GM12874 (cell line): ENCODE data around the gene IGSF11.

Source experiments
- TF ChIP-seq, protein P1 (sequence below): IDR thresholded peaks from 2 replicates; pipeline ENCODE4 v1.5.1; 2011; ENCODE audit warnings: low read depth, mild to moderate bottlenecking, control low read depth, low read length, moderate library complexity; ENCODE audit not compliant: insufficient read depth

IGSF11 gene

DNA sequence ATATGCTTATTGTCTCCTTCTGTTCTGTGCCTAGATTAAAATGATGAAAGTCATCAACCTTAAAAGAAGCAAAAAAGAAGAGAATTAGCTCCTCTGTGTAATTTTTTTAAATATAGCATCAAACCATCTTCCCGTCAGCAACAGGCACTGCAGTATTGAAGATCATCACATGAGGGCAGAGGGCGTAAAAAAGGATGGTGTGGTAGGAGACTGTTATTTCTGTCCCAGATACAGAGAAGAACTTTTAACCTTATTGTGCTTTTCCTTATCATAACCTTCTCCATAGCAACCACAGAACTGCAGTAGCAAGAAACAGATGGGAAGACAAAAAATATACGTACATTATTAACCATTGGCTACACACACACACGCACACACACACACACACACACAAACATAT lies 88.8 kb downstream of the IGSF11 start:
- TF ChIP-seq, protein P1, sequence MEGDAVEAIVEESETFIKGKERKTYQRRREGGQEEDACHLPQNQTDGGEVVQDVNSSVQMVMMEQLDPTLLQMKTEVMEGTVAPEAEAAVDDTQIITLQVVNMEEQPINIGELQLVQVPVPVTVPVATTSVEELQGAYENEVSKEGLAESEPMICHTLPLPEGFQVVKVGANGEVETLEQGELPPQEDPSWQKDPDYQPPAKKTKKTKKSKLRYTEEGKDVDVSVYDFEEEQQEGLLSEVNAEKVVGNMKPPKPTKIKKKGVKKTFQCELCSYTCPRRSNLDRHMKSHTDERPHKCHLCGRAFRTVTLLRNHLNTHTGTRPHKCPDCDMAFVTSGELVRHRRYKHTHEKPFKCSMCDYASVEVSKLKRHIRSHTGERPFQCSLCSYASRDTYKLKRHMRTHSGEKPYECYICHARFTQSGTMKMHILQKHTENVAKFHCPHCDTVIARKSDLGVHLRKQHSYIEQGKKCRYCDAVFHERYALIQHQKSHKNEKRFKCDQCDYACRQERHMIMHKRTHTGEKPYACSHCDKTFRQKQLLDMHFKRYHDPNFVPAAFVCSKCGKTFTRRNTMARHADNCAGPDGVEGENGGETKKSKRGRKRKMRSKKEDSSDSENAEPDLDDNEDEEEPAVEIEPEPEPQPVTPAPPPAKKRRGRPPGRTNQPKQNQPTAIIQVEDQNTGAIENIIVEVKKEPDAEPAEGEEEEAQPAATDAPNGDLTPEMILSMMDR: no peak

DNA sequence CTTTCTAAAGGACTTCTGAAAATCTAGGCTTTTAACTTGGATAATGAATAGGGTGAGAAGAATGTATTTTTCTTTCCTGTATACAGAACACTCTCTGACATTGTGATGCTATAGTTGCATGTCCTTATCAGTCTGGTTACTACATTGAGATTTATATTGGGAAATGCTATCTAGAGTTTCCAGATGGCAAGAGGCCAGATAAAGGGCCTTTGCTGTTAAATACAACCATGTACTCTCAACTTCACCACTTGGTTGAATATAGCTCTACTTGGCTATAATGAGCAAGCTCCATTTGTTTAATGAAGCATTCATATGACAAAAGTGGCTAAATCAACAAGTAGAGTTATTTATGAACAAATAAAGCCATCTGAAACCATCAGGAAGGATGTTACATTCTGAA lies 91.0 kb downstream of the IGSF11 start:
- TF ChIP-seq, protein P1: no peak

DNA sequence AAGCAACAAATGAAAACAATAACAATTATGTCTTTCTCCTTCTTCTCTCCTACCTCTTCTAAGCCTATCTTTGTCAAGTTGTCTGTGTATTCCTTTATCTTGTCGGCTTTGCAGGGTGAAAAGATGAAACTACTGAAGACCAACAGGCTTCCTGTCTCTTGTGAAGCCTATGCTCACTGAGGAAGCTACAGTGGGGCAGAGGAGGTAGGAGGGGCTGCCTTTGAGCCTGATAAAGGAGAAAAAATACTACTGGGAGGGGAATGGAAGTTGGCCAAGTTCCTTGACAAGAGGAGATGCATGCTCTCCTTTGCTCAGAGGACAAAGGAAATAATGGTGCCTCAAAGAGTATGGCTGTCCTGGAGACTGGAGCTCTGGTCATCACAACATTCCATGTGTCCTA lies 92.0 kb downstream of the IGSF11 start:
- TF ChIP-seq, protein P1: no peak

DNA sequence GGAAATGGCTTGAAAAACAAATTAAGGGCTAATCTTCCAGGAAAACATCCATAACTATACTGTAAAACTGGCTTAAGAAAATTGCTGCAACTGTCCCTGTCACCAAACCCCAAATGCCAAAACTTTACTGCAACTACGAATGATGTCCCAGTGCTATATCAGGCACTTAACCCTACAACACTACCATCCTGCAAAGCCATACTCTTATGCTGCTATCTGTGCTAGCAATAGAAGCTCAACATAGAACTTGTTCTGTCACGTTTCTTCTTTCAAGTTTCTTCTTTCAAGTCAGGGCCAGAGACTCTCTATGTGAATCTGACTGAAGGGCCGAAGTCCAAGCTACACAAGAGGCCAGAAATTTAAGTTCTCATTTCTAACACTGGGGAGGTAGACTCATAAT lies 92.5 kb downstream of the IGSF11 start:
- TF ChIP-seq, protein P1: no peak

DNA sequence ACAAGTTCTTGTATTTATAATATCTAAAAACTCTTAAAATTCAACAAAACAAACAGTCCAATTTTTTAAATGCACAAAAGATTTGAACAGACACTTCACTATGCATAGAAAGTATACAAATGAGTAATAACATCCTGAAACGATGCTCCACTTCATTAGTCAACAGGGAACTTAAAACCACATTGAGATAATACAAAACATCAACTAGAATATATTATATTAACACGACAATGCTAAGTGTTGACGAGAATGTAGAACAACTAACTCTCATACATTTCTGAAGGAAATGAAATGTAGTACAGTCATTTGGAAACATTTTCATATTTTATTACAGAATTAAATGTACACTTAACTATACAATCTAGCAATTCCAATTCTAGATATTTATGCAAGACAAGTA lies 93.4 kb downstream of the IGSF11 start:
- TF ChIP-seq, protein P1: no peak

DNA sequence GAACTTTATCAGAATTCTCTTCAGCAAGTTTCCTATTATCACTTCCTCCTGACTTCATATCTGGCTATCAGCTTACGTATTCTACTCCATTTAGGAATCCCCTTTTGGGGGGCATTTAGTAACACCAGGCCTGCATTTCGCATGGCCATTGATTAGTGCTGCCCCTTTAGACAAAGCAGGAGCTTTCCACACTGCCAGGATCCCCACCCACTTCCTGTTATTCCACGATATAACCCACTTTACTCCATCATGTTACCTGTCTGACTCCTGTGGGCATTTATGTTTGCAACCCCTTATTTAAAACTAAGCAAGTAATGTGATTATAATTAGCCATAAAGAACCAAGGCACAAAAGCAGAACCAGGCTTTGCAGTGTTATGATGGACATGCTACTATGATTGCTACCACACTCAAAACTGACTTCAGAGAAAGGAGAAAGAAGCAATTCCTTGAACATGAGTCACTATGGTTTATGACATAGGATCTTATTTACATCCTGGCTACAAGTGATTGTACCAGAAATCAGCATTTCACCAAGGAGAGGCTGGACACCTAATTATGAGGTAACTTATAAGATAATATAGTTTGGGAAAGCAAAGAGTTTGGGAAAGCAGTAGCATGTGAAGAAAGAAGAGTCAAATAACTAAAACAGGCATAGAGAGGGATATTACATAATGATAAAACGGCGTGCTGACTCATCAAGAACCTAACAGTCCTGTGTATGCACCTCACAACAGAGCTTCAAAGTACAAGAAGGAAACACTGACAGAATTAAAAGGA lies 96.3 kb downstream of the IGSF11 start:
- TF ChIP-seq, protein P1: no peak

DNA sequence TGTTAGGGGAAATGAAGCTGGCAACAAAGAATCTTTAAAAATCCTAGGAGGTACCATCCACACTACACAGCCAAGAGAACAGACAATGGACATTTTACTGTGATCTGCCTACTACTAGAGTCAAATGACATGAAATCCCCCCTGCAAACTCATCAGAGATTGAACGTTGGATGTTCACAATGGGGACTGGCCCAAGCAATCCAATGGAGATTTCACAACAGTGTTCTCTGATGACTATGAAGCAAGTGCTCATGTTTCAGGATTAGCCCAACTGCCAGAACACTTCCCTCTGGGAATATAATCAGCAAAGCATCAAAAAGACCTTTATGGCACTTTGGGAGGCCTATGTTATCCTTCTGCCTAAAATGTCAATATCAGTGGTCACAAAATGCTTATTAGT lies 97.8 kb downstream of the IGSF11 start:
- TF ChIP-seq, protein P1: no peak
